Measurements from ENCODE around the gene CFAP77. TPM values are rescaled to one million over a fixed set of nuclear protein-coding genes. Genes with fewer than 3 reads are reported as not detected.

The CFAP77 gene
- total and polyA plus RNA-seq, 7 donors: not detected

GRCh38 chr9:132585954-132586829 is 176.2 kb downstream of the CFAP77 start:
- no peak for DNase-seq
- H3K36me3 ChIP-seq: no peaks in the 10 kb centered on the region
- H3K4me3 ChIP-seq: no peak overlapping the region
- TF ChIP-seq POLR2AphosphoS5 (IDR thresholded peaks at IDR 0.05) (no peak), POLR2A (IDR thresholded peaks at IDR 0.05) (no peak), CTCF (IDR thresholded peaks at IDR 0.05) (no peak), EP300 (IDR thresholded peaks at IDR 0.05) (no peak)
- 5 to 11% methylated on average over 42 of the region's 42 CpGs for WGBS, 2 donors
- intact Hi-C loops (cut with DNase I): no loop called here
- peaks cover 0 to 41% (median 26%) of the 10 kb centered on the region in 4 donors for H3K4me1 ChIP-seq
- H3K9me3 ChIP-seq: no peaks in the 10 kb centered on the region
- H3K27me3 ChIP-seq: peaks cover 88 to 100% (median 100%) of the 10 kb centered on the region in 3 donors
- no peak overlapping the region for H3K27ac ChIP-seq

DNA sequence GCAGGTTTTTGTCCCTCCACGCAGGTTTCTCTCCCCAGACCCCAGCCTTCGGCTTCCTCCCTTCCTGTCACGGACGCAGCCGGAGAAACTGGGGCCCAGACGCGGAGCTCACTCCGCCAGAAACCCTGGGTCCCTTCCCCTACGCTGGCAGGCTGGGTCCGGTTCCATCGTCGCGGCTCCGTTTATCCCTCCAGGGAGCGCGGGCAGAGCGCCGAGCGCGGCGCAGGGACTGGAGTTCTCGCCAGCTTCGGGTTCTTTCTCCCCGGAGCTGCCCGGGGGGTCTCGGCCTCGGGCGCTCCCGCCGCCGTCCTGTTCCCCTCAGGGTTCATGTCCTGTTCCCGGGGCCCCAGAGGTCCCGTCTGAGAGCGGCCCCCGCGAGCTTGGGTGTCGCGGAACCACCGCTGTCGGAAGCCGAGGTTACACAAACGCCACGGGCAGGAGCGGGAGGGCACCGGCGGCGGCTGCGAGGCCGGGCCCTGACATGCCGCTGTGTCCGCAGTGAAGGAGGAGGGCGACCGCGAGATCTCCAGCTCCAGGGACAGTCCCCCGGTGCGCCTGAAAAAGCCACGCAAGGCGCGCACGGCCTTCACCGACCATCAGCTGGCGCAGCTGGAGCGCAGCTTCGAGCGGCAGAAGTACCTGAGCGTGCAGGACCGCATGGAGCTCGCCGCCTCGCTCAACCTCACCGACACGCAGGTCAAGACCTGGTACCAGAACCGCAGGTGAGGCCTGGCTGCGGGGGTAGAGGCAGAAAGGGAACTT is 177.0 kb downstream of the CFAP77 start:
- no peak for DNase-seq
- no peak overlapping the region for H3K4me3 ChIP-seq
- H3K27me3 ChIP-seq: peaks cover 89 to 100% (median 100%) of the 10 kb centered on the region in 3 donors
- 4 to 5% methylated on average over 74 of the region's 74 CpGs for WGBS, 2 donors
- TF ChIP-seq EP300 (IDR thresholded peaks at IDR 0.05) (no peak), POLR2A (IDR thresholded peaks at IDR 0.05) (no peak), POLR2AphosphoS5 (IDR thresholded peaks at IDR 0.05) (no peak), CTCF (IDR thresholded peaks at IDR 0.05) (no peak)
- no peak overlapping the region for H3K27ac ChIP-seq
- intact Hi-C loops (cut with DNase I): no loop called here
- H3K4me1 ChIP-seq: peaks cover 0 to 35% (median 21%) of the 10 kb centered on the region in 4 donors
- H3K36me3 ChIP-seq: no peaks in the 10 kb centered on the region
- no peaks in the 10 kb centered on the region for H3K9me3 ChIP-seq

- Histone ChIP-seq H3K4me1 (peaks cover 0 to 29% (median 19%) of the 10 kb centered on the region in 4 donors), H3K4me3 (no peak overlapping the region), H3K27me3 (peaks cover 86 to 100% (median 99%) of the 10 kb centered on the region in 3 donors), H3K27ac (no peak overlapping the region), H3K9me3 (no peaks in the 10 kb centered on the region), H3K36me3 (no peaks in the 10 kb centered on the region)
- intact Hi-C loops (cut with DNase I): no loop called here
- TF ChIP-seq POLR2A (IDR thresholded peaks at IDR 0.05): no peak
- TF ChIP-seq CTCF (IDR thresholded peaks at IDR 0.05): no peak
- TF ChIP-seq EP300 (IDR thresholded peaks at IDR 0.05): no peak
- no peak for TF ChIP-seq POLR2AphosphoS5 (IDR thresholded peaks at IDR 0.05)
- WGBS, 2 donors: 17 to 25% methylated on average over 6 of the region's 6 CpGs
- DNase-seq: no peak
Observed at GRCh38 chr9:132587592-132587955, 177.6 kb downstream of the CFAP77 start.

DNA sequence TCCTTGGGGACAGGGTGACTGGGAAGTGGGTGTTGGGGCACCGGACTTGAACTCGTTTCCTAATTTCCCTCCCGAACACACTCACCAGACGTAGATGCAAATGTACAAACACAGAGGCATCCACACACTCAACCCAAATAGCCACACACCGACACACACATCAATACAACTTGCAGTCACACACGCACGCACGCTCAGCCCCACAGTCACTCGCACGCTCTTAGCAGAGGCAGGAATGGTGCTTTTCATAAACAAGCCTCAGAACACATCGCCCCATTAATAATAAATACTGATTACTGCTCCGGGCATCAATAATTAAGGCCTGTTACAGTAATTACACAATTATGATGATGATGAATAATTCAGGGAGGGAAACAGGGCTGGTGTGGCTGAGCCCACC is 178.1 kb downstream of the CFAP77 start:
- peaks cover 0 to 29% (median 19%) of the 10 kb centered on the region in 4 donors for H3K4me1 ChIP-seq
- no peak for DNase-seq
- H3K27ac ChIP-seq: no peak overlapping the region
- intact Hi-C loops (cut with DNase I): no loop called here
- no peaks in the 10 kb centered on the region for H3K9me3 ChIP-seq
- H3K27me3 ChIP-seq: peaks cover 80 to 99% (median 94%) of the 10 kb centered on the region in 3 donors
- peaks cover 0 to 1% (median 0%) of the 10 kb centered on the region in 4 donors for H3K36me3 ChIP-seq
- 28 to 42% methylated on average over 12 of the region's 12 CpGs for WGBS, 2 donors
- TF ChIP-seq CTCF (IDR thresholded peaks at IDR 0.05): no peak
- TF ChIP-seq EP300 (IDR thresholded peaks at IDR 0.05): no peak
- TF ChIP-seq POLR2AphosphoS5 (IDR thresholded peaks at IDR 0.05): no peak
- TF ChIP-seq POLR2A (IDR thresholded peaks at IDR 0.05): no peak
- no peak overlapping the region for H3K4me3 ChIP-seq

Data from sigmoid colon (tissue), 7 donors.